ENCODE measurements around the gene CALML6.

CALML6 gene

DNA sequence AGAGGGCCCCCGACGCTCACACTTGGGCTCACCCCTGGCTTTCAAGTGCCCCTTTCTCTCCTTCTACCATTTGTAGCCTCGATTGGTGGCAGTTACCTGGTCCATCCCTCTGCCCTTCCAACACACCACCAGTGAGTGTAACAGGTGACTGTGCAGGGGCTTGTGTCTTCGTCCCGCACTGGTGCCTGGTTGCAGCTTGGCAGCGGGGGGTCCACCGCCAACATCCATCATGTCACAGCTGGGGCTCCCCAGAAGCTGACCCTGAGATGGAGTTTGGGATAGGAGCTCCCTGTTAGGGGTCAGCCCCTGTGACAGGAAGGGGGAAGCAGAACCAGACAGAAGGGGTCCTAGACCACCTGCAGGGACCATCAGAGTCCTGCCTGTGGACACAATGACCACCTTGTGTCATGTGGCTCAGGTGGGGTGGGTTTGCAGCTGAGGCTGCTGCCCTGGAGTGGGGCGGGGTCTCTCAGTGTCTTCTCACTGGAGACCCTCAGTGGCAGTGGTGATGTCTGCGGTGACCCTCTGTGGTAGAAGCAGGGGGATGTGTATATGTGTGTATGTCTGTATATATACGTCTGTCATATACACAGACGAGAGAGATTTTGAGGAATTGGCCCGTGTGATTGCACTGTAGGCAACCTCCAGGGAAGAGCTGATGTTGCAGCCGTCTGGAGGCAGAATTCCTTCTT, 3.6 kb upstream of the CALML6 start:
- no peak for DNase-seq

DNA sequence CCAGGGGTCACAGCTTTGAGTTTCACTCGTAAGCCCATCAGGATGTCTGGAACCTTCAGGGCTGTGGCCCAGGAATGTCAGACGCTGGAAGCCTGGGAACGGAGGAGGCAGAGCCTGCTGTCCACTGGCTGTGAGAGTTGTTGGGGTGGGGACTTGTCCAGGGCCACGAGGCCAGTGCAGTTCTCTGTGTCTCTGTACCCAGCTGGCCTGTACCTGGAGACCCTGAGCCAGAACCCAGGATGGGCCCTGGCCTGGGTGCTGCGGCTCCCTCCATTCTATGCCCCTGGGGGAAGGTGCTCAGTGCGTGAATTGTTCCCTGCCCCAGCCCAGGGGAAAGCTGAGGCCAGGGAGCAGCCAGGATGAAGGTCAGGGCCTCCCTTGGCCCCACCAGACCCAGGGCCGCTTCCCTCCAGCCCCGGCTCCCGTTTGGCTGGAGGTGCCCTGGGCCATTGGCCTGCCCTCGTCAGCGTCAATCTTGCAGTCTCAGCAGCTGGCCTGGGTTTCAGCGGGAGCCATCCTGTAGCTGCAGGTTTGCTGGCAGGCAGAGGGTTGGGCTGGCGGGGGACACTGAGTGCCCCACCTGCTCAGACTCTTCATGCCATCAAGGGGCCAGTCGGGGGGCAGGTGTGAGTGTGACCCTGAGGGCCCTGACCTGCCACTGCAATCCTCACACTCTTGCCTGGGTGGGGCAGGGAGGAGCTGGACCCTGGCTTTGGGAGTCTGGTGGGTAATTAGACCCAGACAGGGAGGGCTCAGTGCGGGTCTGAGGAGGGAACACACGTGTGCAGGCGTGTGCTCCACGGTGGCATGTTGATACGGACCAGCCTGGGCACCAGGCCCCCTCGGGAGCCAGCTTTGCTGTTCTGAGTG, 724 bp upstream of the CALML6 start:
- DNase-seq: no peak

DNA sequence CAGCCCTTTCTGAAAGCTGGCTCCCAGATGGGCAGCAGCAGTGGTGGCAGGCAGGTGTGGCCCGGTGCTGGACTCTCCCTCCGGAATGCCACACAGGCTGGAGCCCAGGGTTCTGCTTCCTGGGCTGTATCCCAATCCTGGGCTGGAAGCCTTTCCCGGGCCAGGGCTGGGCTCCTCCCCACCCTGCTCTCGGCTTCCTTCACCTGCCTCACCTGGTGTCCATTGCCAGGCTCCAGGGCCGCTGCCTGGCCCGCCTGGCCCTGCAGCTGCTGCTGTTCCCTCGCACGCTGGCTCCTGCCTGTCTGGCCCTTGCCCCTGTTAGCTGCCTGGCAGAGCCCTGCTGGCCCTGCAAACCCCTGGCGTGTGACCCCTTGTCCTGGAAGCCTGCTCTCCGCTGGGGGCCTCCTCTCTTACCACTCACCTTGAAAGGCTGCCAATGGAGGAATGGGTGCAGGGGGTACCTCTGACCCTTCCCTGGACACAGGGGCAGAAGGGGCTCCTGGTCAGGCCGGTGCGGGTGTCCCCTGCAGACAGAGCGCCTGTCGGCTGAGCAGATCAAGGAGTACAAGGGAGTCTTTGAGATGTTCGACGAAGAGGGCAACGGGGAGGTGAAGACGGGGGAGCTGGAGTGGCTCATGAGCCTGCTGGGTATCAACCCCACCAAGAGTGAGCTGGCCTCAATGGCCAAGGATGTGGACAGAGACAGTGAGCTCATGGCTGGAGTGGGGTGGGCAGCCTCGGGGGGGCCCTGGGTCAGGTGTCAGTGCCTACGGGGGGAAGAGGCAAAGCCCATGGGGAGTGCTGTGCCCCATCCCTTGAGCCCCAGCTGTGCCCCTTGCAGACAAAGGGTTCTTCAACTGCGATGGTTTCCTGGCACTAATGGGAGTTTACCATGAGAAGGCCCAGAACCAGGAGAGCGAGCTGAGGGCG, 1.1 kb downstream of the CALML6 start:
- DNase-seq: no peak

DNA sequence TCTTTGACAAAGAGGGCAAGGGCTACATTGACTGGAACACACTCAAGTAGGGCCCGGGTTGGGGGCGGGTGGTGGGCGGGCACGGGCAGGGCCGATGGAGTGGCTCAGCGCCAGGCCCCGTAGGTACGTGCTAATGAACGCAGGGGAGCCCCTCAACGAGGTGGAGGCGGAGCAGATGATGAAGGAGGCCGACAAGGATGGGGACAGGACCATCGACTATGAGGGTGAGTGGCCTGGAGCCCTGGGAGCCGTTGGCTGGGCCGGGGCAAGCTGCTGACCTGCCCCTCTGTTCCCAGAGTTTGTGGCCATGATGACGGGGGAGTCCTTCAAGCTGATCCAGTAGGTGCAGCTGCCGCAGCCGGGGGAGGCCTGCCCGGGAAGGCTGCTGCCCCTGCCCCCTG, 1.8 kb downstream of the CALML6 start:
- DNase-seq: no peak

DNA sequence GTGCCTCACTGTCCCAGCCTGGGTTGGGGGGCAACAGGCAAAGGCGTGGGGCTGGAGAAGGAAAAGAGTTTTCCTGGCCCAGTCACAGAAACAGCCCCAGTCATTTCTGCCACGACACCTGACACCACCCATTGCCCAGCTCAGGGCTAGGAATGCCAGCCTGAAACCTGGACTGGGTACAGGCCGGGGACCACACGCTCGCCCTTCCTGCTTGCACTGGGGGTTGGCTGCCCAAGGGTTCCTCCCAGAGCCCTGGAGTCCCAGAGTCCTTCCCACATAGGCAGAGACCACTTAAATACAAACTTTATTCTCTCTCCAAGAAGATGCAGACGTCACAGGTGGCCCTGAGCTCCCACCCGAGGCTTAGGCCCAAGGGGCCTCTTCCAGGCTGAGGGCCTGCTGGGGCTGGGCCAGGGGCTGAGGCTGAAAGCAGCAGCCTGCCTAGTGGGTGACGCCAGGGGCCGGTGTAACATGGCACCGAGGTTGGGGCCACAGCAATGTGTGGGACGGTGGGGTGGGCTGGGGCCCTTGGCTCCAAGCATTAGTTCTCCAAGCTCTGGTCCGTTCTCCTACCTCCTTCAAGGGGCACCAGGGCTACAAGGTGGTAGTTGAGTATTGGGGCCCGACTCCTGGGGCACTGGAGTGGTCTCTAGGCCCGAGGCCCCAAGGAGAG, 2.4 kb downstream of the CALML6 start:
- no peak for DNase-seq

DNA sequence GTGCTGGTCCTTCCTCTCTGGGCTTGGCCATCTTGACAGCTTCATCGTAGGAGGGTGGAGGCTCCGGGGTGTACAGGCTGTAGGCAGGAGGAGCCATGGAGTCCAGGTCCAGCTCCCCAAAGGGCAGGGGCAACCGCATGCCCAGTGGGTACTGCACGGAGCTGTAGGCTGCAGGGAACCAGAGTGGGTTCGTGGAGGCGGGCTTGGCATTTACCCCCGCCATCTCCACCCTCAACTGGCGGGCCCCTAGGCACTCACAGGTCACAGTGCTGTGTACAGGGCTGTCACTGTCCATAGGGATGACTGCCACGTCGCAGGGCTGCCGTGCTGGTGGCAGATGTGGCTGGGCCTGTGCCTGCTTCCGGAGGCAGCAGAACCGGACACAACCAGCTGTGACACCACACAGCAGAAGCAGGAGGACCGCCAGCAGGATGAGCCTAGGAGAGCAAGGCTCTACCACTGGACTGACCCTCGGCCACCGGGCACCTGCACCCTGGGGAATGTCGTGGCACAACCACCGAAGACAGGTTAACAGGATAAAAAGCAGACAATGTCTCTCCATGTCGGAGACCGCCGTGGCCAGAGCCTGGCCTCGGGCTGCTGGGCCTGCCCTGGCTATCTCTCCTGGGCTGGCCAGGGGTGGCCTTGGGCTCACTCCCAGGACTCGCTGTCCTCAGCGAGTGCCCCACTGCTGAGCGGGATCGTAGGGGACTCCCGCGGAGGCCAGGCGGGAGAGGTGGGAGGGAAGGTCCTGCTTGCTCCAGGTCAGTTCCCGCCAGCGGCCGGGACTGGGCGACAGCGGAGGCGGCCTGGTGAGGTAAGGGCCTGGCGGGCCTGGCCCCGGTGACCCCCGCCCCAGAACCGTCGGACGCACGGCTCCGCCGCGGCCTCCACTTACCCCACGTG, 3.2 kb downstream of the CALML6 start:
- no peak for DNase-seq

DNA sequence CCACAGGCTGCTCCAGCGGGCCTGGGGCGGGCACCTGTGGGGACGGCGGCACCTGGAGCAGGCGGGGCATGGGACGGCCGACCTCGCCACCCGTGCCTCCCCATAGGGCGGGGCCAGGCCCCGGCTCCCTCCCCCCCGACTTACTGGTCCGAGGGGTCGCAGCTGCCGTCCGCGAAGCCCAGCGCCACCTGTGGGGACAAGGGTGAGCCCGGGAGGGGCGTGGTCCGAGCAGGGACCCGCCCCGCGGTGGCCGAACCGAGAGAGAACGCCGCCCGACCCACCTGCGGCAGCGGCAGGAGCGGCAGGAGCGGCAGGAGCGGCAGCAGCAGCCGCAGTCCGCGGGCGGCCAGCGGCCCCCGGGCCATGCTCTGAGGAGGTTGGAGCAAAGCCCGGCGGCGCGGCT, 3.8 kb downstream of the CALML6 start, which contains the start of gene TMEM52:
TSS of gene TMEM52 (minus strand) at position 379 of the 403 bp plus-strand sequence. CDS start at position 365, 14 bp downstream.
- DNase-seq: no peak

DNA sequence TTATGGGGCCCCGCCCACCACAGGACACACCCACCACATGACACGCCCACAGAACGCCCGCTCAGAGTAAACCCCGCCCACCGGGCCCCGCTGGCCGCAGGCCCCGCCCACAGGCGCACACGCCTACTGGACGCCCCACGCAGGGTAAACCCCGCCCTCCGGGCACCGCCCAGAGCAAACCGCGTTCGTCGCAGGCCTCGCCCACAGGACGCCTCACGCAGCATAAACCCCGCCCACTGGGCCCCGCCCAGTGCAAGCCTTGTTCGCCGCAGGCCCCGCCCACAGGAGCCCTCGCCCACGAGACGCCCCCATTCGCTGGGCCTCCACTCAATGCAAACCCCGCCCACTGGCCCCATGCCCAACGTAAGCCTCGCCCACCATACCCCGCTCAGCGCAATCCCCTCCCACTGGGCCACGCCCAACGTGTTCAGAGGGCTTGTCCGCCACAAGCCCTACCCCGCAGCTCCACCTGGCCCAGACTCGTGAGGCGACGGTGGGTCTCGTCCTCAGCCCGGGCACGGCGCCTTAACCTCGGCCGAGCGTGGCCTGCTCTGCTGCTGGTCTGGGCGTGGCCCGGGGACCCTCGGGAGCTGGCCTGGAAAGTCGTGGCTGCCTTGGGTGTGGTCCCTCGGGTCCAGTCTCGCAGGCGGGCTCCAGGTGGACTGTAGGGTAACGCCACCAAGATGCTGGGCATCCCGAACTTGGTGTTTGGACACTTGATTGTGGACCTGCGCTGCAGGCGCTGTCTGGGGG, 4.4 kb downstream of the CALML6 start:
- DNase-seq: peak; percentile 99

DNA sequence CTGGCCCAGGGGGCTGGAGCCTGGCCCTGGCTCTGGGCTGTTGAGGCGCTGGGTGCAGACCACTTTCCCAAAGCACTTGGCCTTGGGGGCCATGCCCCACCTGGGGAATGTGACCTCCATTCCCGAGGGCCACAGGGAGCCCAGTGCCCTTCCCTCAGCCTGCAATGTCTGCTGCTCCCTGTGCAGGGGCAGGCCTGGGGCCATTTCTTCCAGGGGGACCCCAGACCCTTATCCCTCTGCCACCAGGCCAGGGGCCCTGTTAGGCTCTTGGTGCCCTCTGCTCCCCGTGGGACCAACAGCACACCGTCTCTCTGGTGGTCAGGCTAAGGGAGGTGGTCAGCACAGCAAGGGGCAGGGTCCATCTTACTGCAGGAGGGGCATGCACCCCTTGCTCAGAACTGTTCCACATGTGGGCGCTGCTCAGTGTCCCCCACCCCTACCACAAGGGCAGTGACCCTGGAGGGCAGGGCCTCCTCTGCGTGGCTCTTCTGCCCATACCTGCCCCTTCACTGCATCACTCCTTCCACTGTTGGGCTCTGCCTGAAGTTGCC, 5.1 kb downstream of the CALML6 start:
- no peak for DNase-seq

DNA sequence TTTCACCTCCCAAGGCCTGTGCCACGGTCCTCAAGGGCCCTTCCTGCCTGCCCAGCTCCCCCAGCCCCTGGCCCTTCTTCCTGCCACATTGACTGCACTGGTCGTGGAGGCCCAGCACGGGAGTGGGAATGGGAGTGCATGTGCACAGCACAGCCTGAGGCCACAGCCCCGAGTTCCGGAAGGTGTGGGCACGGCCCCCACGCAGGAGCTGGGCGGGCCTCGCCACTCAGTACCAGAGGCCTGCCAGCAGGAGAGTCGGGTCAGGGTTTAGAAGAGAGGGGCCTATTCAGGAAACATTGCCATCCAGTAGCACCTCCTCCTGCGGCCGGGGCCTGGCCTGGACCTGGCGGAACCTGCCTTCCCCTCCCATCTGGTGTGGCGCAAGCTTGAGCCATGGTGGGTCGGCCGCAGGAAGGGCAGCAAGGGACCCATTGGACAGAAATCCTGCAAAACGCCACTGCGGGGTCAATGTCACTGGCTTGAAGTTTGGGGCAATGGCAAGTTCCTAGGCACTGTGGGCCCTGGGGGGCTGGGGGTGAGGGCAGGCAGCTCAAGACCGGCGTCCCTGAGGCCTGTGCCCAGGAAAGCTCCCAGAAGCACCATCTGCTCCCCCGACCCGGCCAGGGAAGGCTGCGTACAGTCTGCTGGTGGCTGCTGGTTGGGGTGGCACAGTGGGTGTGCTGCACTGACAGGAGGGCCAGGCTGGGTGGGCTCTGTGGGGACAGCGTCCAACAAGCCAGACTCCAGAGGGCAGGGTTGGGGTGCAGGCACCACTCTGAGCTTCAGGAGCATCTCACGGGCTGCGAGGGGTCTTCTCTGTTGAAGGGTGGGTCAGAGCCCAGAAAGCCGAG, 5.8 kb downstream of the CALML6 start:
- DNase-seq: no peak

DNA sequence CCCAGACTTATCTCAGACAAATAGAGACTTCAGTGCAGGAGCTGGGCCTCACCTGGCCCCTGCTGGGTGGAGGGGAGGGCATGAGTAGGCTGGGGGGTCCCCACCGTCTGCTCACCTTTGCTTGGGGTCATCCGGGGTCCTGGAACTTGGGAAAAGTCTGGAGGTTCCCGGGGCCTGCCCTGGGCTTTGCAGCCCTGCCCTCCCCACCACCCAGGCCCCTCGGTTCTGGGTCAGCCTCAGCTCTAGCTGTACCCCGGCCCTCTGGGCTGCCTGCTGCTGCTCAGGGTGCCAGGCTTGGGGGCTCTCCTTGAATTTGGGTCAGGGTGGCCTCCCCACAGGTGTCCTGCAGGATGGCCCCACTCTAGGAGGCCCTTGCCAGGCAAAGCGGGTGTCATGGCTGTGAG, 6.4 kb downstream of the CALML6 start:
- DNase-seq: no peak

DNA sequence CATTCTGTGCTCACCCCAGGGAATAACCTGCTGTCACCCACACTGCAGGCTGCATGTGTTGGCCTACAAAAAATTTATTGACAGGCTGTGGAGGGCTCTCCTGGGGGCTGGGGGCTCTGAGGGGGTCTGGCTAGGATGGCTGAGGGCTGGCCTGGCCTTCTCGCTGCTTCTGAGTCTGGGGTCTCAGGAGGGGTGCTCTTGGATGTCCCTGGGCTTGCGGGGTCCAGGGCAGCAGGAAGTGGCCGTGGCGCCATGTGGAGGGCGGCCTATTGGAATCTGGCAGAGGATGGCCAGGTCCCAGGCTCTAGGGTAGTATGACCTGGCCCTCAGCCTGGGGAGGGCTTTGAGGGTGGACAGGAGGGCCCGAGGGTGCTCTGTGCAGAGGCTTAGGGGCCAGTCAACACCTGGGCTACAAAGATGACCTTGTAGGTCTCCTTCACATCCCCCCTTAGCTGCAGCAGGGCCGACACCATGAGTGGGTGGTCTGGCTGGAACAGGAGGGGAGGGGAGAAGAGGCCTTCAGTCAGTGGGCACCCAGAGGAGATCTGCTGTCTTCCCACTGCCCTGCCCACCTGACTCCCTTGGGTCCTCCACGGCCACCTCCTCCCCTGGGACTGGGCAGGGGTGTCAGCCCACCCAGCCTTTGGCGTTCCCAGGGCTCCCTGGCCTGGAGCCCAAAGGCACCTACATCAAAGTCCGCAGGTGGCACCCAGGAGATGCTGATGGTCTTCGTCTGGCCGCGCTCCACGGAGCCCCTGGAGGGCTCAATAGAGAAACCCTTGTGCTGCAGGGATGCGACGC, 7.0 kb downstream of the CALML6 start:
- DNase-seq: no peak

DNA sequence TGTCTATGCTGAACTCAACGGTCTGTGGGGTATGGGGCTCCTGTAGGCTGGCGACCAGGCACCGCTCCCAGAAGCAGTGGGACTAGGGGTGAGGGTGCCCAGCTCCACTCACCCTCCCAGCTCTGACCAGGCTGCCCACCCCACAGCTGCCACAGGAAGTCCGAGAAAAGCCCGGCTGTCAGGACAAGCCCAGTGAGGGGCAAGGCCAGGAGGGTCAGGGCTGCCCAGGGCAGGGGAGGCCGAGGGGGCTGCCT, 7.6 kb downstream of the CALML6 start:
- DNase-seq: no peak

DNA sequence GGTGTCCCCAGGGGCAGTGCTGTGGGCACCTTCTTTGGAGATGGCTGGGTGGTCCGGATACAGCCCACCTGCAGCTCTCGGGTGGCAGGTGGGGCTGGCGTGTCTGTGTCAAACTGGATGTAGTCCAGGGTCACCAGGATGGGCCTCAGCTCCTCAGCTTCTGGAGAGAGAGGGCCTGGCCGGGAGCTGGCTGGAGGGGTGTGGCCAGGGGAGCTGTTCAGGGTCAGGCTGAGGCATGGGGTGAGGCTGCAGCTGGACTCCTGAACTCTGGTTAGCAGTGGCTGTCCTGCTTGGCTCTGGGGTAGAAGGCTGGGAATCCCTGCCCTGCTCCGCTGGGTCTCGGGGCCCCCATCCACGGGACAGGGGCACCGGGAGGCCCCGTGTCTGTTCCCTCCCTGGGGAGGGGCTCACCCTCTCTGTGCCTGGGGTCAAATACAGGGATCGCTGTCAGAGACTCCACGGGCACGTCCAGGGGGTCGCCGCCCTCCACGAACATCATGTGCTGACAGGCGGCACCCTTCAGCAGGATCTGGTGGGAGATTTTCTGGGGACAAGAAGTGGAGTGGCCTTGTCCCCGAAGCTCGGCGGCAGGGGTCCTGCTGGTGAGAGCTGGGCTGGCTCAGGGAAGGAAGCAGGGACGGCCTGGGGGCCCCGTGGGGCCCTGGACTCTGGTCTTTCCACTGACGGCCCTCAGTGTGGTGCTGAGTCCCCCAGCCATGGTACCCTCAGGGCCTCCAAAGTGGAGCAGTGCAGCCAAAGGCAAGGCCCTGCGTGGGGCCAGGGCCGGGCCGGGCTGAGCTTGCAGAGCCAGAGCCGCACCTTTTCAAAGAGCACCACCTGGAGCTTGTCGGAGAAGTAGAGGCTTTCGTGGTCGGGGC, 8.1 kb downstream of the CALML6 start:
- no peak for DNase-seq

DNA sequence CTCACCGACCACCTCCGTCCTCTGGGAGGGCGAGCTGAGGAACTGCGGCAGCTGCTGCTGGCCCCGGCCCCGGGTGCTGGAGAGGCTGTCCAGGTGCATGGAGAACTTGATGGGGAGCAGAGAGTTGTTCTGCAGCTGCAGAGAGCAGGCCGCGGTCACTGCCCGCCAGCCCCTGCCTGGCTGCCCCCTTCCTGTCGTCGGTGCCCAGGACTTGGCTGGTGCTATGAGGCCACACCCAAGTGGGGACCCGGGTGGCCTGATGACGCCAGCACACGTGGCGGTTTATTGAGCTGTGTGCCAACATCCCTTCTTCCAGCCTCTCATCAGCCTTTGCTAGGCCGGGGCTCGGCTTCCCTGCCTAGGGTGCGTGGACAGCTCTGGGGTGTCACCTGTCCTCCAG, 9.3 kb downstream of the CALML6 start:
- DNase-seq: no peak

DNA sequence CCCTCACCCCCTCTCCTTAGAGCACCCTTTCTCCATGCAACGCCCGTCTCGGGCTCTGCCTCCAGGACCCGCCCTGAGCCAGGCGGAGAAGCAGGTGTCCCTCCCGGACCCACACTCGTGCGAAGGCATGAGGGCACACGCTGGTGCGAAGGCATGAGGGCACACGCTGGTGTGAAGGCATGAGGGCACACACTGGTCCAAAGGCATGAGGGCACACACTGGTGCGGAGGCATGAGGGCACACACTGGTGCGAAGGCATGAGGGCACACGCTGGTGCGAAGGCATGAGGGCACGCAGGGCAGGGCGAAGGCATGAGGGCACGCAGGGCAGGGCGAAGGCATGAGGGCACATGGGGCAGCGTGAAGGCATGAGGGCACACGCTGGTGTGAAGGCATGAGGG, 9.8 kb downstream of the CALML6 start:
- DNase-seq: no peak

DNA sequence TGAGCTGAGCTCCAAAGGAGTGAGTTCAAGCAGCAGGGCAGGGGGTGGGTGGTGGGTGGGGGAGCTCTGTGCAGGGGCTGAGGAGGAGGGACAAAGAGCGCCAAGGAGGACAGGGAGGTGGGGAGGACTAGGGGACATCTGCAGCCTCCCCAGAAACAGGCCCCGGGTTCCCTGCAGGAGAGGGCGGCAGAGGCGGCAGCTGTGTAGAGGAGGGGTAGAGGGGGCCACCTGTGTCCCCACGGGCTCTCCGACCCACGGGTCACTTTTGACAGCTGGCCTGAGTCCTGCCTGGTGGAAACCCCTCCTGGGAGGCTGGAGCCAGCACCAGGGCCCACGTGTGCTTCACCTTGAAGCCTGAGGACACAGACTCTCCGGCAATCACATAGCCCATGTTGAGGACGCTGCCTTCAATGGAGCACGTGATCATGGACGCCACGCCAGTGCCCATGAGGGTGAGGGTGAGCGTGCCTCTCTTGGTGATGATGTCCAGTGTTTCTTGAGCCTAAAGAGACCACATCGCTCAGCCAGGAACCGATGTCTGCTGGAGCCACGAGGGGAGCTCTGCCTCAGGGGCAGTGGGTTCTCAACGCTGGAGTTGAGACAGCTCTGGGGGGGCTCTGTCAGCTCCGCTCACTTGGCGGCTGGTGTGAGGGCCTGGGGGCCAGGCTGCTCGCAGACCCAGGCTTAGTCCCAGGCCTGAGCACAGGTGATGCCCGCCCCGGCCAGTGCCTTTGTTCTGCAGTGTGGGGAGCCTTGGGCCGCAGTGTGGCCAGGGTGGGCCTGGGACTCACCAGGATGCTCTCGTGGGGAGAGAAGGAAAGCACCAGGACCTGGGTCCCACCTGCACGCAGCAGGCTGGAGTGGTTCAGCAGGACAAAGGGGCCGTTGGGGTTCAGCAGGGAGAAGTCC, 10.6 kb downstream of the CALML6 start:
- no peak for DNase-seq

All from CD4-positive, alpha-beta T cell treated with Interleukin-15 for 1 hour (primary cell).